Esophagus squamous epithelium (tissue), 4 donors: ENCODE data around the gene IFITM1.

ENCODE experiments used
- POLR2A ChIP-seq, 4 donors: fragments of 450-650 bp; IDR thresholded peaks; one replicate each; pipeline ENCODE4 v1.6.1; 2017; ENCODE audit warnings: antibody characterized with exemption in 4 of 4, mild to moderate bottlenecking in 4 of 4, moderate library complexity in 3 of 4
- TF ChIP-seq, protein P1 (sequence below), 6 experiments: fragments of 450-650 bp in 4 of 6; fragments of 200-600 bp in 2 of 6; sonication (generic) in 2 of 6; IDR thresholded peaks; one replicate each; pipeline ENCODE4 v1.5.1; 2016 to 2019; ENCODE audit warnings: antibody characterized with exemption in 6 of 6, mild to moderate bottlenecking in 4 of 6, moderate library complexity in 4 of 6

DNA sequence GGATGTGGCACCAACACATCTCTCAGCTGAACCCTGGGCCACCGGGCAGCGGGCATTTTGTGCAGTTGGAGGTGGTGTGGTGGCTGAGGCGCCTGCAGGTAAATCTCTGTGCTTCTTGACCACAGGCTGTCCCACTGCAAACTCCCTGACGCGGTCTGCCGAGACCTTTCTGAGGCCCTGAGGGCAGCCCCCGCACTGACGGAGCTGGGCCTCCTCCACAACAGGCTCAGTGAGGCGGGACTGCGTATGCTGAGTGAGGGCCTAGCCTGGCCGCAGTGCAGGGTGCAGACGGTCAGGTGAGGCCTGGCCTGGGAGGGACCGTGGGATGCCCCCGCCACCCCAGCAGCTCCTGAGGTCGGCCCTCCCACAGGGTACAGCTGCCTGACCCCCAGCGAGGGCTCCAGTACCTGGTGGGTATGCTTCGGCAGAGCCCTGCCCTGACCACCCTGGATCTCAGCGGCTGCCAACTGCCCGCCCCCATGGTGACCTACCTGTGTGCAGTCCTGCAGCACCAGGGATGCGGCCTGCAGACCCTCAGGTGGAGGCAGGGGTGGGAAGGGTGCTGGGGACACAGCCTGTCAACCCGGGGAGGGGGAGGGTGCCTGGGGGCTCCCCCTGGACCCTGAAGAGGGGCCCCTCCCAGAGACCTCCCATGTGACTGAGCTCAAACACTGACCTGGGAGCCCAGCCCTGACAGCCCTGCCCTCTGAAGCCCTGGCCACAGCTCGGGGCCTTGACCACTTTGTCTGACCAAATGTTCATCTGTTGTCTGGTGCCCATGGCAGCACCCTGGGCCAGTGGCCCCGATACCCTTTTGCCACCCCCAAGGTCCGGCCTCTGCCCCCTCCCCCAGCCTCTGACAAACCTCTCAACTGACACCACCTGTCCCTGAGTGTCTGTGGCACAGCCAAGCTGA is 29.5 kb upstream of the IFITM1 start:
- TF ChIP-seq, protein P1, sequence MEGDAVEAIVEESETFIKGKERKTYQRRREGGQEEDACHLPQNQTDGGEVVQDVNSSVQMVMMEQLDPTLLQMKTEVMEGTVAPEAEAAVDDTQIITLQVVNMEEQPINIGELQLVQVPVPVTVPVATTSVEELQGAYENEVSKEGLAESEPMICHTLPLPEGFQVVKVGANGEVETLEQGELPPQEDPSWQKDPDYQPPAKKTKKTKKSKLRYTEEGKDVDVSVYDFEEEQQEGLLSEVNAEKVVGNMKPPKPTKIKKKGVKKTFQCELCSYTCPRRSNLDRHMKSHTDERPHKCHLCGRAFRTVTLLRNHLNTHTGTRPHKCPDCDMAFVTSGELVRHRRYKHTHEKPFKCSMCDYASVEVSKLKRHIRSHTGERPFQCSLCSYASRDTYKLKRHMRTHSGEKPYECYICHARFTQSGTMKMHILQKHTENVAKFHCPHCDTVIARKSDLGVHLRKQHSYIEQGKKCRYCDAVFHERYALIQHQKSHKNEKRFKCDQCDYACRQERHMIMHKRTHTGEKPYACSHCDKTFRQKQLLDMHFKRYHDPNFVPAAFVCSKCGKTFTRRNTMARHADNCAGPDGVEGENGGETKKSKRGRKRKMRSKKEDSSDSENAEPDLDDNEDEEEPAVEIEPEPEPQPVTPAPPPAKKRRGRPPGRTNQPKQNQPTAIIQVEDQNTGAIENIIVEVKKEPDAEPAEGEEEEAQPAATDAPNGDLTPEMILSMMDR (IDR thresholded peaks at IDR 0.05): no peak
- TF ChIP-seq POLR2A (IDR thresholded peaks at IDR 0.05): no peak
